ENCODE data around the gene FTH1.

Gene FTH1

GRCh38 chr11:61916737-61917333 lies 50.6 kb downstream of the FTH1 start:
- no peak for DNase-seq (ENCODE audit: low read depth in 2 of 2)

- DNase-seq (ENCODE audit: low read depth in 2 of 2): no peak
Observed at GRCh38 chr11:61914471-61915171, 52.8 kb downstream of the FTH1 start.

Data from stimulated activated CD4-positive, alpha-beta T cell treated with anti-CD3 and anti-CD28 coated beads, Interleukin-12 subunit alpha, Interleukin-12 subunit beta, amount 100 ng/mL, for 24 hours (primary cell).